Brain microvascular endothelial cell (primary cell): Measurements from ENCODE around the gene BSDC1.

Experiments
- DNase-seq: peaks from one replicate; pipeline ENCODE4 v3.0.0-alpha.2; 2020
- H3K27ac ChIP-seq: fragments of 250-450 bp; sonication (Bioruptor Pico); 2 replicates; pipeline ENCODE4 v1.5.1; 2020; ENCODE audit warnings: mild to moderate bottlenecking, moderate library complexity
- H3K27me3 ChIP-seq: fragments of 250-450 bp; sonication (Bioruptor Pico); replicated peaks from 2 replicates; pipeline ENCODE4 v1.5.1; 2020; ENCODE audit warnings: mild to moderate bottlenecking
- H3K36me3 ChIP-seq: fragments of 250-450 bp; sonication (Bioruptor Pico); replicated peaks from 2 replicates; pipeline ENCODE4 v1.5.1; 2020; ENCODE audit warnings: mild to moderate bottlenecking
- H3K4me3 ChIP-seq: 2 replicates; pipeline ENCODE4 v1.5.1; 2011; ENCODE audit warnings: low read depth, mild to moderate bottlenecking, control low read depth, low read length, moderate library complexity
- CTCF ChIP-seq: IDR thresholded peaks from 2 replicates; pipeline ENCODE4 v1.5.1; 2011; ENCODE audit warnings: low read depth, mild to moderate bottlenecking, moderate library complexity, low read length, control low read depth, inconsistent platforms; ENCODE audit errors: missing control alignments
- in situ Hi-C: cut with HindIII; loops from 2 replicates; pipeline ENCODE4 v1.10.0; 2017; ENCODE audit warnings: low sequenced_read_pairs, low pct_ligation_motif_present

BSDC1 gene

GRCh38 chr1:32321712-32322291, 72.4 kb downstream of the BSDC1 start:
- no peak for DNase-seq
- Histone ChIP-seq H3K27ac (no peak overlapping the region), H3K4me3 (no peak overlapping the region), H3K27me3 (no peaks in the 10 kb centered on the region), H3K36me3 (peaks cover 18% of the 10 kb centered on the region)
- in situ Hi-C loops: no loop called here
- TF ChIP-seq CTCF: no peak

- Histone ChIP-seq H3K4me3 (no peak overlapping the region), H3K27me3 (no peaks in the 10 kb centered on the region), H3K27ac (no peak overlapping the region), H3K36me3 (peaks cover 15% of the 10 kb centered on the region)
- DNase-seq: no peak
- TF ChIP-seq CTCF: no peak
- in situ Hi-C loops: no loop called here
Measured at GRCh38 chr1:32318127-32318869, 75.9 kb downstream of the BSDC1 start.

DNA sequence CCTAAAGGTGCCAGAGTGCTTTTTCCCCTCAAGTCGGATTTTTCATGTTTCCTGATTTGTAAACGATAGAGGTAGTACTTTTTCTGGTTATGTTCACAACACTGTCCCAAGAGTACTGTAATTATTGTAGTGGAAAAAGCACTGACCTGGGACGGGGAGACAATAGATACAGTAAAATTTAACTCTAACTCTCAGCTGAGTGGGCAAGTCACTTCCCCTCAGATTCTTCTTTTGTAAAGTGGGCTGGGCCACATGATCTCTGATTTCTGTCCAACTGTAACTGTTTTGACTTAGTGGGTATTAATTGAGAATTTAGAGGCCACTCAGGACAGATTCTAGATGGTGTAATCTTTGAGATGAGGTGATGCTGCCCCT, 77.4 kb downstream of the BSDC1 start:
- Histone ChIP-seq H3K36me3 (peaks cover 15% of the 10 kb centered on the region), H3K4me3 (no peak overlapping the region), H3K27ac (no peak overlapping the region), H3K27me3 (no peaks in the 10 kb centered on the region)
- TF ChIP-seq CTCF: no peak
- in situ Hi-C loops: no loop called here
- no peak for DNase-seq
